ENCODE data around the gene SDK2. TPM values are rescaled to one million over a fixed set of nuclear protein-coding genes. Genes with fewer than 3 reads are reported as not detected.

Gene SDK2
- total and polyA plus RNA-seq, 2 of the 8 experiments (the other 6 are each of a cell fraction or from before 2014, with no cell fraction given), result 3.9 to 4.1 TPM

DNA sequence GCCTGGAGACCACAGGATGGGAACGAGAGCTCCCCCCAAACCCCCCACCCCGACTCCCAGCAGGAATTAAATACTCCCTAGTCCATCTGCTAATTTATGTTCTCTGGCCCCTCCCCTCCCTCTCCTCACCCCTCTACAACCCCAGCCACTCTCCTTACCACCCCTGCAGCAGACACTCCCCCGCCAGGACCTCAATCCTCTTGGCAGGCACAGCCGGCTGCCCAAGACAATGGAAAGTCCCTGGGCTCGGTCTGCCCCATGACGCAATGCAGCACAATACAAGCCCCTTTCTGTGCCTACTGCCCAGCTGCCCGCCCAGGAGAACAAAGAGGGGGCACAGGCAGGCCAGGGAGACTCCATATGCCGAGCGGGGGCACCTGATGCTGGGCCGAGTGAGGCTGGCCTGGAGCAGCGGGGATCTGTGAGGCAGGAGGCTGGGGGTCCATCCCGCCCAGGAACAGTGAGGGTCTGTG lies 302.2 kb downstream of the SDK2 start (continued):
- TF ChIP-seq CHD7 (IDR thresholded peaks at IDR 0.05; ENCODE audit: insufficient replicate concordance, low read length) (no peak), CREB1 (IDR thresholded peaks at IDR 0.05) (peak; percentile 39; the same call in 1 of the 2 replicates), CBX5 (IDR thresholded peaks at IDR 0.05; ENCODE audit: low read depth, low read length) (no peak), TEAD4 (IDR thresholded peaks at IDR 0.05; ENCODE audit: low read depth, low read length) (no peak), HDAC6 (IDR thresholded peaks at IDR 0.05; ENCODE audit: low read depth, low read length) (no peak), TAF1 (IDR thresholded peaks at IDR 0.05; ENCODE audit: low read depth, low read length) (0 out of 2 replicates have a peak, but pooled peaks have one; percentile 44), HDAC2 (IDR thresholded peaks at IDR 0.05; ENCODE audit: borderline replicate concordance in 1 of 2, low read depth in 2 of 2, low read length in 2 of 2) (0 out of 4 replicates have a peak, but pooled peaks of 1 of the 2 experiments have one; percentile 69), YY1 (IDR thresholded peaks at IDR 0.05; ENCODE audit: low read depth, low read length) (no peak), JUN (IDR thresholded peaks at IDR 0.05; ENCODE audit: low read depth, low read length) (no peak), USF2 (IDR thresholded peaks at IDR 0.05; ENCODE audit: low read length) (no peak)
